ENCODE measurements around the gene LIPE. TPM values are rescaled to one million over a fixed set of nuclear protein-coding genes. Genes with fewer than 3 reads are reported as not detected.

Gene LIPE
- polyA plus RNA-seq, 1 donor (not counting 4 experiments of a cell fraction or from before 2014, with no cell fraction given), result 6.1 TPM

DNA sequence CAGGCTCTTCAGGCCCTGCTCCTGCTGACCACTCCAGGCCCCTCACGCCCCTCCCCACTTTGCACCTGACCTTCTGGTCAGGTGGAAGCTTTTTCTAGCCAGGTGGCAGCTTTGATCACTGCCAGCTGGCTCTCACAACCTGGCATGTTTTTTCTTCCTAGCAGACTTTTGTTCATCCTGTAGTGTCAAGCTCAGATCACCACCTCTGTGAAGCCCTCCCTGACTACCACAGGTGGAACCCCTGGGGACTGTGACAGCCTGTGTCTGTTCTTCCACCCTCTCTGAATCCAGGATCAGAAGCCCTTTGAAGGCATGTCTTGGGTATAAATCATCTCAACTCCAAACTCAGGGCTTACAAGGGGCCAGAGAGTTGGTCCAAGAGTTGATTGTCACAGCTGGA, 26.8 kb downstream of the LIPE start:
- Histone ChIP-seq H3K79me2 (ENCODE audit: control insufficient read depth, insufficient read depth, low read length) (peaks cover 9% of the 10 kb centered on the region), H3K4me1 (ENCODE audit: control insufficient read depth, extremely low read depth, insufficient read depth, low read length) (peaks cover 23% of the 10 kb centered on the region), H3K4me2 (ENCODE audit: control insufficient read depth, extremely low read depth, insufficient read depth, low read depth, low read length) (no peak overlapping the region), H3K9ac (ENCODE audit: control insufficient read depth, extremely low read depth, insufficient read depth, low read length) (no peak overlapping the region), H3K36me3 (ENCODE audit: control insufficient read depth in 2 of 2, extremely low read depth in 1 of 2, insufficient read depth in 2 of 2, low read length in 2 of 2) (peaks cover 2 to 3% of the 10 kb centered on the region in 2 experiments), H3K9me1 (ENCODE audit: control insufficient read depth, extremely low read depth, insufficient read depth, low read length) (peaks cover 5% of the 10 kb centered on the region), H2AFZ (ENCODE audit: control insufficient read depth, low read length) (no peak overlapping the region), H3K9me3 (ENCODE audit: control insufficient read depth, low read depth, low read length) (no peaks in the 10 kb centered on the region), H3K4me3 (ENCODE audit: control insufficient read depth in 2 of 3, extremely low read depth in 1 of 3, insufficient read depth in 2 of 3, low read depth in 1 of 3, low read length in 3 of 3) (no peak overlapping the region), H4K20me1 (ENCODE audit: control insufficient read depth, extremely low read depth, insufficient read depth, low read length) (no peaks in the 10 kb centered on the region), H3K27me3 (ENCODE audit: control insufficient read depth, extremely low read depth, insufficient read depth, low read length) (no peaks in the 10 kb centered on the region), H3K27ac (ENCODE audit: control insufficient read depth, insufficient read depth, low read length) (no peak overlapping the region)
- dilution Hi-C loops (cut with MboI; ENCODE audit: extremely low pct_ligation_motif_present, low sequenced_read_pairs), result no loop called here
- TF ChIP-seq, protein P1, sequence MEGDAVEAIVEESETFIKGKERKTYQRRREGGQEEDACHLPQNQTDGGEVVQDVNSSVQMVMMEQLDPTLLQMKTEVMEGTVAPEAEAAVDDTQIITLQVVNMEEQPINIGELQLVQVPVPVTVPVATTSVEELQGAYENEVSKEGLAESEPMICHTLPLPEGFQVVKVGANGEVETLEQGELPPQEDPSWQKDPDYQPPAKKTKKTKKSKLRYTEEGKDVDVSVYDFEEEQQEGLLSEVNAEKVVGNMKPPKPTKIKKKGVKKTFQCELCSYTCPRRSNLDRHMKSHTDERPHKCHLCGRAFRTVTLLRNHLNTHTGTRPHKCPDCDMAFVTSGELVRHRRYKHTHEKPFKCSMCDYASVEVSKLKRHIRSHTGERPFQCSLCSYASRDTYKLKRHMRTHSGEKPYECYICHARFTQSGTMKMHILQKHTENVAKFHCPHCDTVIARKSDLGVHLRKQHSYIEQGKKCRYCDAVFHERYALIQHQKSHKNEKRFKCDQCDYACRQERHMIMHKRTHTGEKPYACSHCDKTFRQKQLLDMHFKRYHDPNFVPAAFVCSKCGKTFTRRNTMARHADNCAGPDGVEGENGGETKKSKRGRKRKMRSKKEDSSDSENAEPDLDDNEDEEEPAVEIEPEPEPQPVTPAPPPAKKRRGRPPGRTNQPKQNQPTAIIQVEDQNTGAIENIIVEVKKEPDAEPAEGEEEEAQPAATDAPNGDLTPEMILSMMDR (optimal IDR thresholded peaks at IDR 0.05 in 1 of 3, IDR thresholded peaks at IDR 0.05 in 1 of 3, conservative IDR thresholded peaks at IDR 0.05 in 1 of 3; ENCODE audit: extremely low read depth in 1 of 3, insufficient read depth in 2 of 3, low read length in 3 of 3), result no peak
- TF ChIP-seq EZH2 (IDR thresholded peaks at IDR 0.05; ENCODE audit: low read length), result no peak
- FAIRE-seq, result no peak
- no peak for DNase-seq (ENCODE audit: low read depth, low spot score)

DNA sequence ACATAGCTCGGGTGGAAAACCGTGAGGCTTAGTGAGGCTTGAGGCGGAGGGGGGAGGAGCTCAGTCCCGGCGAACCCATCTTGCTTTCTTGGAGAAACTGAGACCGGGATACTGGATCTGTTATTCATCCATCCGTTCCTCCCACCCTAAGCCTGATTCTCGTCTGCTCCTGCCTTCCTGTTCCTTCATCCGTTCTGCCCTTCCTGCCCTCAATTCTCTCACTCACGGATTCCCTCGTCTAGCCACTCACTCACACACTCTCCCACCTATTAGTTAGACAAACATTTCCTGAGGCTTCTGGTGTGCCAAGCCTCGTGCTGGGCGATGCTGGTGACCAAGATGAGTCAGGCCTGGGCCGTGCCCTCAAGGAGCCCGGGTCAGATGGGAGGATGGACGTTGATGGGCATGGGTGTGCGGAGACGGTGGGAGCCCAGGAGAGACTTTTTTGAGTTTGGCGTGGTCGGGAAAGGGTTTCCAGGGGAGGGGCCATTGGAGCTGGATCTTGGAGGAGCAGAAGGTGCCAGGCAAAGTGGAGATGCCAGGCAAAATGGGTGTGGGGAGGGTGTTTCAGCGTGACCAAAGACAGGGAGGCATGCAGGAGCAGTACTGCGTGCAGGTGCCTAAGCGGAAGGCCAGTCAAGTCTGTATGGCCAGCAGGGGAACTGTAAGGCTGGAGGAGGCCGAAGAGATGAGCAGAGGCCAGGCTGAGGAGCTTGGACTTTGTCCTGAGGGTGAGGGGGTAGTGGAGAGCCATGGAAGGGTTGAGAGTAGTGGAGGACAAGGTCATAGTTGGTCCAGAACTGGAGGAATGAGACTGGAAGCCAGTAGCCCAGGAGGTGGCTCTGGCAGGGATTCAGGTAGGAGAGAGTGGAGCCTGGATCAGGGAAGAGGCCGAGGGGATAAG, 29.7 kb downstream of the LIPE start:
- peak overlapping the region; percentile 58 to 84 (median 83) for H3K4me3 ChIP-seq (ENCODE audit: control insufficient read depth in 2 of 3, extremely low read depth in 1 of 3, insufficient read depth in 2 of 3, low read depth in 1 of 3, low read length in 3 of 3)
- DNase-seq (ENCODE audit: low read depth, low spot score) (no peak), FAIRE-seq (peak; percentile 5)
- H3K9me3 ChIP-seq (ENCODE audit: control insufficient read depth, low read depth, low read length), result no peaks in the 10 kb centered on the region
- no peaks in the 10 kb centered on the region for H3K27me3 ChIP-seq (ENCODE audit: control insufficient read depth, extremely low read depth, insufficient read depth, low read length)
- peaks cover 5% of the 10 kb centered on the region for H3K9me1 ChIP-seq (ENCODE audit: control insufficient read depth, extremely low read depth, insufficient read depth, low read length)
- H3K79me2 ChIP-seq (ENCODE audit: control insufficient read depth, insufficient read depth, low read length), result peaks cover 9% of the 10 kb centered on the region
- no peak for TF ChIP-seq EZH2 (IDR thresholded peaks at IDR 0.05; ENCODE audit: low read length)
- TF ChIP-seq, protein P1 (optimal IDR thresholded peaks at IDR 0.05 in 1 of 3, IDR thresholded peaks at IDR 0.05 in 1 of 3, conservative IDR thresholded peaks at IDR 0.05 in 1 of 3; ENCODE audit: extremely low read depth in 1 of 3, insufficient read depth in 2 of 3, low read length in 3 of 3), result no peak
- peak overlapping the region; percentile 99 for H3K27ac ChIP-seq (ENCODE audit: control insufficient read depth, insufficient read depth, low read length)
- no peaks in the 10 kb centered on the region for H3K36me3 ChIP-seq (ENCODE audit: control insufficient read depth in 2 of 2, extremely low read depth in 1 of 2, insufficient read depth in 2 of 2, low read length in 2 of 2)
- H2AFZ ChIP-seq (ENCODE audit: control insufficient read depth, low read length), result peak overlapping the region; percentile 95
- dilution Hi-C loops (cut with MboI; ENCODE audit: extremely low pct_ligation_motif_present, low sequenced_read_pairs), result no loop called here
- H4K20me1 ChIP-seq (ENCODE audit: control insufficient read depth, extremely low read depth, insufficient read depth, low read length), result no peaks in the 10 kb centered on the region
- H3K4me1 ChIP-seq (ENCODE audit: control insufficient read depth, extremely low read depth, insufficient read depth, low read length), result peaks cover 23% of the 10 kb centered on the region
- H3K4me2 ChIP-seq (ENCODE audit: control insufficient read depth, extremely low read depth, insufficient read depth, low read depth, low read length), result peak overlapping the region; percentile 99
- H3K9ac ChIP-seq (ENCODE audit: control insufficient read depth, extremely low read depth, insufficient read depth, low read length), result peak overlapping the region; percentile 94

Measured in keratinocyte (primary cell).